RPMI8226 (cell line): ENCODE measurements around the gene UTP11.
A peak's percentile ranks its signal among the peaks of the same experiment; 100 is the strongest.

ENCODE experiments used
- DNase-seq: peaks from one replicate; pipeline ENCODE4 v3.0.0-alpha.2; 2015

The UTP11 gene

GRCh38 chr1:38046884-38047602, 34.5 kb downstream of the UTP11 start:
- peak; percentile 56 for DNase-seq

GRCh38 chr1:38047603-38048141, 35.1 kb downstream of the UTP11 start:
- no peak for DNase-seq

GRCh38 chr1:38050397-38051078, 38.0 kb downstream of the UTP11 start:
- no peak for DNase-seq

- no peak for DNase-seq
Measured at GRCh38 chr1:38051079-38051543, 38.6 kb downstream of the UTP11 start.

- peak; percentile 63 for DNase-seq
Measured at GRCh38 chr1:38052750-38053415, 40.3 kb downstream of the UTP11 start.

GRCh38 chr1:38053416-38054091, 41.0 kb downstream of the UTP11 start:
- no peak for DNase-seq

- DNase-seq, result no peak
Measured at GRCh38 chr1:38055398-38055797, 42.9 kb downstream of the UTP11 start.

- no peak for DNase-seq
Measured at GRCh38 chr1:38055965-38056364, 43.4 kb downstream of the UTP11 start.

GRCh38 chr1:38059635-38060250, 47.2 kb downstream of the UTP11 start:
- peak; percentile 63 for DNase-seq

- no peak for DNase-seq
Measured at GRCh38 chr1:38060498-38060897, 48.0 kb downstream of the UTP11 start.

GRCh38 chr1:38061290-38061689, 48.8 kb downstream of the UTP11 start:
- no peak for DNase-seq

GRCh38 chr1:38061883-38062328, 49.4 kb downstream of the UTP11 start:
- DNase-seq, result peak; percentile 67

GRCh38 chr1:38062361-38063288, 50.1 kb downstream of the UTP11 start:
- DNase-seq, result peak; percentile 89

- DNase-seq, result peak; percentile 25
Measured at GRCh38 chr1:38063616-38064015, 51.1 kb downstream of the UTP11 start.

- no peak for DNase-seq
Measured at GRCh38 chr1:38064197-38064903, 51.8 kb downstream of the UTP11 start.

GRCh38 chr1:38068220-38068979, 55.9 kb downstream of the UTP11 start:
- peak; percentile 26 for DNase-seq

GRCh38 chr1:38068980-38069340, 56.4 kb downstream of the UTP11 start:
- DNase-seq, result no peak

GRCh38 chr1:38071312-38072256, 59.0 kb downstream of the UTP11 start:
- DNase-seq, result peak; percentile 58

GRCh38 chr1:38072858-38073257, 60.3 kb downstream of the UTP11 start:
- DNase-seq, result no peak
